B cell (primary cell): ENCODE measurements around the gene MTFMT.

Experiments
- EZH2 ChIP-seq: IDR thresholded peaks from 2 replicates; pipeline ENCODE4 v1.6.1; 2012; ENCODE audit warnings: borderline replicate concordance, low read depth, mild to moderate bottlenecking, moderate library complexity, low read length; ENCODE audit not compliant: insufficient read depth, poor library complexity, severe bottlenecking
- TF ChIP-seq, protein P1 (sequence below): fragments of 200-600 bp; IDR thresholded peaks from one replicate; pipeline ENCODE4 v1.8.0; 2022; ENCODE audit warnings: antibody characterized with exemption, mild to moderate bottlenecking

DNA sequence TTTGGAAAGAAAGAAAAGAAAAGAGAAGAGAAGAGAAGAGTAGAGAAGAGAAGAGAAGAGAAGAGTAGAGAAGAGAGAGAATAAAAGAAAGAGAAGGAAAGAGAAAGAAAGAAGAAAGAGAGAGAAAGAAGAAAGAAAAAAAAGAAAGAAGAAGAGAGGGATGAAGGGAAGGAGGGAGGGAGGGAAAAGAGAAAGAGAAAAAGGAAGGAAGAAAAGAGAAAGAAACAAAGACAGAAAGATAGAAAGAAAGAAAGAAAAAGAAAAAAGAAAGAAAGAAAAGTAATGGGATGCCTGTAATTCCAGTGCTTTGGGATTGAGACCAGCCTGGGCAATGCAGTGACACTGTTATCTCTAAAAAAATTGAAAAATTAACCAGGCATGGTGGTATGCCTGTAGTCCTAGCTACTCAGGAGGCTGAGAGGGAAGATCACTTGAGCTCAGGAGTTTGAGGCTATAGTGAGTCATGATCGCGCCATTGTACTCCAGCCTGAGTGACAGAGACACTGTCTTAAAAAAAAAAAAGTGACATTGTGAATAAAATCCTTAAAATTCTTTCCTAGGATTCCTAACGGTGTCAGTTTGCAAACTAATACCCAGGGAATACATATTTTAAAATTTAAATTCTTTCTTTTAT is 36.7 kb upstream of the MTFMT start:
- TF ChIP-seq, protein P1, sequence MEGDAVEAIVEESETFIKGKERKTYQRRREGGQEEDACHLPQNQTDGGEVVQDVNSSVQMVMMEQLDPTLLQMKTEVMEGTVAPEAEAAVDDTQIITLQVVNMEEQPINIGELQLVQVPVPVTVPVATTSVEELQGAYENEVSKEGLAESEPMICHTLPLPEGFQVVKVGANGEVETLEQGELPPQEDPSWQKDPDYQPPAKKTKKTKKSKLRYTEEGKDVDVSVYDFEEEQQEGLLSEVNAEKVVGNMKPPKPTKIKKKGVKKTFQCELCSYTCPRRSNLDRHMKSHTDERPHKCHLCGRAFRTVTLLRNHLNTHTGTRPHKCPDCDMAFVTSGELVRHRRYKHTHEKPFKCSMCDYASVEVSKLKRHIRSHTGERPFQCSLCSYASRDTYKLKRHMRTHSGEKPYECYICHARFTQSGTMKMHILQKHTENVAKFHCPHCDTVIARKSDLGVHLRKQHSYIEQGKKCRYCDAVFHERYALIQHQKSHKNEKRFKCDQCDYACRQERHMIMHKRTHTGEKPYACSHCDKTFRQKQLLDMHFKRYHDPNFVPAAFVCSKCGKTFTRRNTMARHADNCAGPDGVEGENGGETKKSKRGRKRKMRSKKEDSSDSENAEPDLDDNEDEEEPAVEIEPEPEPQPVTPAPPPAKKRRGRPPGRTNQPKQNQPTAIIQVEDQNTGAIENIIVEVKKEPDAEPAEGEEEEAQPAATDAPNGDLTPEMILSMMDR = peak; percentile 29
- TF ChIP-seq EZH2 = no peak
